Left lung (tissue), 10 donors: ENCODE data around the gene ADAM15. TPM values are rescaled to one million over a fixed set of nuclear protein-coding genes. Genes with fewer than 3 reads are reported as not detected.
A peak's percentile ranks its signal among the peaks of the same experiment; 100 is the strongest.

Experiments used
- ATAC-seq: fragments of 200-7000 bp; cut with Tn5 transposase; one replicate; pipeline ENCODE4 v1.9.1; 2020; ENCODE audit warnings: moderate library complexity
- DNase-seq, 4 donors: peaks; one replicate each; pipeline ENCODE4 v3.0.0-alpha.2; 2013 to 2020
- H3K27ac ChIP-seq, 2 donors: fragments of 200-600 bp; sonication (generic) in 1 of 2; one replicate each; pipeline versions ENCODE4 v1.5.0 to v1.8.0; 2020 to 2021
- H3K27me3 ChIP-seq, 2 donors: fragments of 200-600 bp; sonication (generic) in 1 of 2; one replicate each; pipeline versions ENCODE4 v1.5.0 to v1.8.0; 2020 to 2021
- H3K36me3 ChIP-seq, 2 donors: fragments of 200-600 bp; sonication (generic) in 1 of 2; one replicate each; pipeline versions ENCODE4 v1.5.0 to v1.8.0; 2020 to 2021
- H3K4me1 ChIP-seq, 2 donors: fragments of 200-600 bp; one replicate each; pipeline ENCODE4 v1.8.0; 2021
- H3K4me3 ChIP-seq, 2 donors: fragments of 200-600 bp; sonication (generic) in 1 of 2; one replicate each; pipeline versions ENCODE4 v1.5.0 to v1.8.0; 2020 to 2021; ENCODE audit warnings: mild to moderate bottlenecking in 1 of 2
- H3K9me3 ChIP-seq, 2 donors: fragments of 200-600 bp; sonication (generic) in 1 of 2; one replicate each; pipeline versions ENCODE4 v1.5.0 to v1.8.0; 2020 to 2021
- CTCF ChIP-seq, 2 donors: fragments of 200-600 bp; sonication (generic) in 1 of 2; IDR thresholded peaks; one replicate each; pipeline versions ENCODE4 v1.5.0 to v1.8.0; 2021; ENCODE audit warnings: antibody characterized with exemption in 2 of 2
- intact Hi-C, 2 donors: fragments of 100-400 bp; cut with DNase I; formaldehyde crosslinking; loops; one replicate each; pipeline versions ENCODE4 v1.11.2 to v1.14.2; 2022
- polyA plus RNA-seq, 6 donors: library from polyadenylated mRNA; unstranded; fragments of 120-200 nt; gene quantifications; one replicate each; pipeline ENCODE4 v1.2.1, GENCODE V29; 2013; ENCODE audit not compliant: insufficient read length in 6 of 6
- total RNA-seq, 2 donors: library from RNA; stranded (reverse); fragmentation: NEBNext Ultra II Directional; extraction: Animal tissue kit (Norgen Biotek cat#: 25700); gene quantifications; one replicate each; pipeline ENCODE4 v1.2.1, GENCODE V29; 2021
- donor health status: DM: no; HTN: yes; CAD: no.
- donor health status: DM: no; HTN: no; CAD: no.

ADAM15 gene
- total and polyA plus RNA-seq, 8 donors = 54.4 to 172 (median 78.2) TPM

GRCh38 chr1:155092641-155093040 lies 41.5 kb downstream of the ADAM15 start:
- Histone ChIP-seq H3K4me1 (peaks cover 11 to 21% of the 10 kb centered on the region in 2 donors), H3K27me3 (no peaks in the 10 kb centered on the region), H3K36me3 (no peaks in the 10 kb centered on the region), H3K27ac (no peak overlapping the region), H3K4me3 (no peak overlapping the region), H3K9me3 (no peaks in the 10 kb centered on the region)
- DNase-seq = peak in 1 of 4 donors; percentile 39
- no peak for ATAC-seq
- intact Hi-C loops = loop anchor here in 1 of 2 donors (2.0 kb wide), 1 partner anchor 76 kb away; no protein-coding TSS in a partner anchor
- TF ChIP-seq CTCF (IDR thresholded peaks at IDR 0.05) = no peak

GRCh38 chr1:155093911-155094621 lies 43.0 kb downstream of the ADAM15 start:
- Histone ChIP-seq H3K9me3 (no peaks in the 10 kb centered on the region), H3K27me3 (no peaks in the 10 kb centered on the region), H3K4me3 (no peak overlapping the region), H3K27ac (peak overlapping the region in 1 of 2 donors; percentile 49), H3K36me3 (no peaks in the 10 kb centered on the region), H3K4me1 (peaks cover 11 to 21% of the 10 kb centered on the region in 2 donors)
- intact Hi-C loops = loop anchor here in 1 of 2 donors (2.0 kb wide), 1 partner anchor 75 kb away; no protein-coding TSS in a partner anchor
- no peak for TF ChIP-seq CTCF (IDR thresholded peaks at IDR 0.05)
- DNase-seq (peak in 2 of 4 donors; percentile 42 to 72), ATAC-seq (peak; percentile 77)

GRCh38 chr1:155094622-155094948 lies 43.5 kb downstream of the ADAM15 start:
- no peaks in the 10 kb centered on the region for H3K9me3 ChIP-seq
- no peak for TF ChIP-seq CTCF (IDR thresholded peaks at IDR 0.05)
- no peak overlapping the region for H3K4me3 ChIP-seq
- H3K27me3 ChIP-seq = no peaks in the 10 kb centered on the region
- intact Hi-C loops = no loop called here
- no peak overlapping the region for H3K27ac ChIP-seq
- H3K4me1 ChIP-seq = peaks cover 11 to 21% of the 10 kb centered on the region in 2 donors
- no peaks in the 10 kb centered on the region for H3K36me3 ChIP-seq
- no peak for DNase-seq
- peak; percentile 4 for ATAC-seq

GRCh38 chr1:155099331-155099730 lies 48.2 kb downstream of the ADAM15 start:
- Histone ChIP-seq H3K36me3 (no peaks in the 10 kb centered on the region), H3K4me1 (peaks cover 3 to 28% of the 10 kb centered on the region in 2 donors), H3K27ac (no peak overlapping the region), H3K9me3 (no peaks in the 10 kb centered on the region), H3K4me3 (no peak overlapping the region), H3K27me3 (no peaks in the 10 kb centered on the region)
- intact Hi-C loops = no loop called here
- ATAC-seq = no peak
- TF ChIP-seq CTCF (IDR thresholded peaks at IDR 0.05) = no peak
- DNase-seq = no peak

- Histone ChIP-seq H3K27me3 (no peaks in the 10 kb centered on the region), H3K36me3 (no peaks in the 10 kb centered on the region), H3K4me3 (no peak overlapping the region), H3K27ac (no peak overlapping the region), H3K9me3 (no peaks in the 10 kb centered on the region), H3K4me1 (peaks cover 0 to 27% of the 10 kb centered on the region in 2 donors)
- no peak for TF ChIP-seq CTCF (IDR thresholded peaks at IDR 0.05)
- ATAC-seq (no peak), DNase-seq (peak in 1 of 4 donors; percentile 10)
- intact Hi-C loops = no loop called here
Observed at GRCh38 chr1:155103325-155103724, 52.2 kb downstream of the ADAM15 start.
